Anterior cingulate cortex (tissue), 58 donors: Measurements from ENCODE around the gene FAM131A.

Source experiments
- DNase-seq, 58 donors: peaks; one replicate each; lab custom pipeline; 2025; lab: John Stamatoyannopoulos, UW

The FAM131A gene, protein sequence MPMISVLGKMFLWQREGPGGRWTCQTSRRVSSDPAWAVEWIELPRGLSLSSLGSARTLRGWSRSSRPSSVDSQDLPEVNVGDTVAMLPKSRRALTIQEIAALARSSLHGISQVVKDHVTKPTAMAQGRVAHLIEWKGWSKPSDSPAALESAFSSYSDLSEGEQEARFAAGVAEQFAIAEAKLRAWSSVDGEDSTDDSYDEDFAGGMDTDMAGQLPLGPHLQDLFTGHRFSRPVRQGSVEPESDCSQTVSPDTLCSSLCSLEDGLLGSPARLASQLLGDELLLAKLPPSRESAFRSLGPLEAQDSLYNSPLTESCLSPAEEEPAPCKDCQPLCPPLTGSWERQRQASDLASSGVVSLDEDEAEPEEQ

DNA sequence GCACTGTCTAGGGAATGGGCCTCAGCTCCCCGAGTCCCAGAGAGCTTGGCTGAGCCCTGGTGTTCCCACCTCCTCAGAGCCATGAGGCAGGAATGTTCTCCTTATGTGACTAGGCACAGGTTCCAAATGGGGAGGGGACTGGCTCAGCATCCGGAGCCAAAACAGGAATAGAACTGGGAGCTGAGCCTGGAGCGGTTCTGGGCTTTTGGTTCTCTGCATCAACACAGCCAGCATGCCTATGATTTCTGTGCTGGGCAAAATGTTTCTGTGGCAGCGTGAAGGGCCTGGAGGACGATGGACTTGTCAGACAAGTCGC lies at the start of gene FAM131A:
TSS of gene FAM131A (plus strand) at position 202 of the 316 bp plus-strand sequence. CDS start at position 233, 31 bp downstream.
- DNase-seq = peak in 54 of 58 donors; percentile 24 to 89 (median 69)

DNA sequence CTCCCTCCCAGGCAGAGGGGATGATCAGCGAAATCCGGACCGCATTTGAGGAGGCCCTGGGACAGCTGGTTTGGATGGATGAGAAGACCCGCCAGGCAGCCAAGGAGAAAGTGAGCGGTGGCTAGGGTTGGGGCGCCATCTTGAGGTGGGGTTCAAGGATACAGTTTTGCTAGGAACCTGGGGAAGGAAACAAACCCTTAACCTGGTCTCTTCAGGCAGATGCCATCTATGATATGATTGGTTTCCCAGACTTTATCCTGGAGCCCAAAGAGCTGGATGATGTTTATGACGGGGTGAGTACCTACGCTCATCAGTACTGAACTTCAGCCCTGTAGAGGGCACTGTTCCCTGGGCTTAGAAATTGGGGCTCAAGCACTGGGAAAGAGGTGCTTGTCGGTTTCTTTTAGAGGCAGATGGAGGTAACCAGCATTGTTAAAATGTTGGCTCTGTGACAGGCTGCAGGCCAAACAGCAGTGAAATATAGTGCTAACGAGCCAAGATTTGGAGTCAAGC lies 47.9 kb upstream of the FAM131A start:
- DNase-seq = peak in 34 of 58 donors; percentile 2 to 51 (median 16)

DNA sequence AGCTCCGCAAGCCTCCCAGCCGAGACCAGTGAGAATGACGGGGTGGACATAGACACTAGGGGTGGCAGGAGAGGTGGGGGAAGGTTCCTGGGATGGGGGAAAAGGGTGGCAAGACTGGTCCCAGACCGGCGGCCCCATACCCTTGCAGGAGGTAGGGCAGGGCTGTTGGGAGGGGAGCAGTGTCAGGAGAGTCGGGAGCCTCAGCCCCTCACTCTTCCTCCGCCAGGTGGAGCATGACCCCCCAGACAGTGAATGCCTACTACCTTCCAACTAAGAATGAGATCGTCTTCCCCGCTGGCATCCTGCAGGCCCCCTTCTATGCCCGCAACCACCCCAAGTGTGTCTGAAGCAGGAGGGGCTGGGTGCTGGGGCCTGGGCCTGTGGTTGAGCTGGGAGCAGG lies 47.1 kb upstream of the FAM131A start:
- no peak for DNase-seq

DNA sequence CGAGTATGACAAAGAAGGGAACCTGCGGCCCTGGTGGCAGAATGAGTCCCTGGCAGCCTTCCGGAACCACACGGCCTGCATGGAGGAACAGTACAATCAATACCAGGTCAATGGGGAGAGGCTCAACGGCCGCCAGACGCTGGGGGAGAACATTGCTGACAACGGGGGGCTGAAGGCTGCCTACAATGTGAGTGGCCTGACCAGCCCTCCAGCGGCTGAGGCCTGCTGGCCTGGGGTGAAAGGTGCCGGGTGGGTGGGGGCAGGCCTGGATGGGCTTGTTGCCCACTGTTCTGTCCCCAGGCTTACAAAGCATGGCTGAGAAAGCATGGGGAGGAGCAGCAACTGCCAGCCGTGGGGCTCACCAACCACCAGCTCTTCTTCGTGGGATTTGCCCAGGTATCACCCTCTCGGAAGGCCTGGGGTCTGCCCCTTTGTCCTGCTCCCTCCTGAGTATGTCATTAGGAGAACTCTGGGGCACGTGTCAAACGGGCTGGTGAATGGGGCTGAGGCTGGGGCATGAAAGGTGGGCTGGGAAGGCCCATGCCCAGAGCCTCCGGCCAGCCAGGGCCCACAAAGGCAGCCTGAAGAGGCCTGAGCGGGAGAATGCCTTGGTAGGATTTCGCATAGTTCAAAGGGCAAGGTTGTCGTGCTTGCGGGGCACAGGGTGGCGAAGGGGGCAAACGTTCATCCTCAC lies 46.2 kb upstream of the FAM131A start:
- DNase-seq = no peak

DNA sequence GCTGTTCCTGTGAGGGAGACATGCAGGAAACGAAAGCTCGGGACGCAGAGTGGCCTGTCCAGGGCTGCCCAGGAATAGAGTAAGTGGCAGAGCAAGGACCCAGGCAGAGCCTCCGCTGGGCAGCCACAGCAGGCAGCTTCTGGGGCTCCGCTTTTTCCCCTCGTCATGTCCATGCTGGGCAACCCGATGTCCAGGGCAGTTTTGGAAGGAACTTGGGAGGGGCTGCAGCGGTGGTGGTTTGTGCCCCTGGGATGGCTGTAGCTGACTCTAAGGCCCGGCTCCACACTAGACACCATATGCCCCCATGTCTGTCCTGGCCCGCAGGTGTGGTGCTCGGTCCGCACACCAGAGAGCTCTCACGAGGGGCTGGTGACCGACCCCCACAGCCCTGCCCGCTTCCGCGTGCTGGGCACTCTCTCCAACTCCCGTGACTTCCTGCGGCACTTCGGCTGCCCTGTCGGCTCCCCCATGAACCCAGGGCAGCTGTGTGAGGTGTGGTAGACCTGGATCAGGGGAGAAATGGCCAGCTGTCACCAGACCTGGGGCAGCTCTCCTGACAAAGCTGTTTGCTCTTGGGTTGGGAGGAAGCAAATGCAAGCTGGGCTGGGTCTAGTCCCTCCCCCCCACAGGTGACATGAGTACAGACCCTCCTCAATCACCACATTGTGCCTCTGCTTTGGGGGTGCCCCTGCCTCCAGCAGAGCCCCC lies 45.5 kb upstream of the FAM131A start:
- no peak for DNase-seq

DNA sequence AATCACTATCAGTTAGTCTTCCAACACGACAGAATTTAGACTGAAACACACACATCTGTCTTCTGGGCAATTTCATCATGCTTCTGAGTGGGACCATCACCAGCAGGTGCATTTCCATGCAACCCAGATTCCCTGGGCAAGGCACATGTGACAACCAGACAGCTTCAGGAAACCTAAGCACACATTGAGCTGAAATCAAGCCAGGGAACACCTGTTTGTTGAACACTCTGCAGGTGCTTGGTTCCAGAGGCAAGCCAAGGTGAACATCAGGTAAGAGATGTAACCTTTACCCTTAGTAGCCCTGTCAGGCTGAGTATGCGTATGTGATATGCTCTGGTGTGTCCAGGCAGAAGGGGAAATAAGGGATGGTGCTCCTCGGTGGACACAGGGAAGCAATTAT lies 41.6 kb upstream of the FAM131A start:
- no peak for DNase-seq

DNA sequence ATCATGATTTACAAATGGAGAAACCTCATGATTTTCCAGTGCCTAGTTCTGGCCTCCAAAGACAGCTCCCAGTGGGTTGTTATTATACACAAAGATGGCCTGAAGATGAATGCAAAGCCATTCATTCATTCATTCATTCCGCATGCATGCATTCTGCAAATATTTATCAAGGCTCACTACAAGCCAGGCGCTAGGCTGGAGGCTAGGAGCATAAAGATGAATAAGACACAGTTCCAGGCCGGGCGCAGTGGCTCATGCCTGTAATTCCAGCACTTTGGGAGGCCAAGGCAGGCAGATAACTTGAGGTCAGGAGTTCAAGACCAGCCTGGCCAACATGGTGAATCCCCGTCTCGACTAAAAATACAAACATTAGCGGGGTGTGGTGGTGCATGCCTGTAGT lies 40.8 kb upstream of the FAM131A start:
- no peak for DNase-seq

DNA sequence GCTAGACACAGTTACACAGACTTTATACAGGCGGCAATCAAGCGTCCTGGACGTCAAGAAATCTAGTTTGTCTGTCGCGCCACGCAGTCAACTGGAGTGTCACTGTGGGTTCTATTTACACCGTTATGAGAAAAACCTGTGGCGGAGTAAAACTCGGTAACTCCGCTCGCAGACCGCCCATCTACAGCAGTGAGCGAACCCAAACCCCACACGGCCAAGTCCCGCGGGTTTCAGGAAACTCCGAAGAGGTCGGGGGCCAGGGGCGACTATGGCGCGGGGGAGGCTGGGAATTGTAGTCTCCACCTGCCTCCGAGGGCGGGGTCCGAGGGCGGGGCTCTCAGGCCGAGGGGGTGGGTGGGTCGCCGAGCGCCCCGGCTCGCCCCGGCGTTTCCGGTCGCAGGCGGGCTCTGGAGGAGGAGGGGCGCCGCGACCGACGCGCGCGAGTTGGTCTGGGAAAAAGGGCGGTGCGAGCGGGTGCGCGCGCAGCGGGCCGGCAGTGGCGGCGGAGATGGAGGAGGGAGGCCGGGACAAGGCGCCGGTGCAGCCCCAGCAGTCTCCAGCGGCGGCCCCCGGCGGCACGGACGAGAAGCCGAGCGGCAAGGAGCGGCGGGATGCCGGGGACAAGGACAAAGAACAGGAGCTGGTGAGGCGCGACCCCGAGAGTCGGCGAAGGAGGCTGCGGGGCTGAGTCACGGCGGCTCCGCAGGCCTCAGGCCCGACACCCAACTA lies 38.5 kb upstream of the FAM131A start, which contains the start of gene PSMD2:
TSS of gene PSMD2 (plus strand) at position 483 of the 729 bp plus-strand sequence. CDS start at position 509, 26 bp downstream.
- DNase-seq = peak; percentile 73 to 99 (median 96)

DNA sequence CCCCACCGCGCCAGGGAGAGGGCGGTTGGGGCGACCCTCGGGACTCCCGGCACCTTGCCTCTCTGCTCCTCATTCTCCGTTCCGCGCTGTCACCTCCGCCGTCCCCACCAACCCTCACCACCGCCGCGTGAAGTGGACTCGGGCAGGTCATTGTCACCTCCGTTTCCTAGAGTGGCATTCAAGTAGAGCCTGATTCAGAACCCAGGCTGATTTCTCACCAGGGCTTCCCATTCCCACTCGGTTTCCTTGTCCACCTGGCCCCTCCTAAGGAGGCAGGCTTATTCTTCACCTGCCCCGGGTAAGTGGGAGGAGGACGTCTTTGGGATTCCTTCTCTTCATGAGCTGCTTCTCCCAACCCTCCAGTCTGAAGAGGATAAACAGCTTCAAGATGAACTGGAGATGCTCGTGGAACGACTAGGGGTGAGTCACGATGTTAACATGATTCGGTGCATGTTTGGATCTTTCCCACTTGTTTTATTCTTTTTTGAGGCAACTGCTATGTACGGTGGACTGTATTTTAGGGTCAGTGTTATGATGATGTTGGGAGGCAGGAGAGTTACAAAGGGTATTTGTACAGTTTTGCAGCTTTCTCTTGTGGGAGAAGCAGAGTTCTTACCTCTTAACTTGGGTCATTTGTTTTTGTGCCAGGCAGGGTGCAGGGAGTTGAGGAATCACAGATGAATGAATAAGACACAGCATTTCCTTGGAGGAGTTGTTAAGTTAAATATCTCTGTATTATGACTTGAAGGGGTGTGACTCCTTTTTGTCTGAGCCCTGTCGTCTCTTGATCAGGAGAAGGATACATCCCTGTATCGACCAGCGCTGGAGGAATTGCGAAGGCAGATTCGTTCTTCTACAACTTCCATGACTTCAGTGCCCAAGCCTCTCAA lies 37.7 kb upstream of the FAM131A start:
- peak in 1 of 58 donors; percentile 53 for DNase-seq

DNA sequence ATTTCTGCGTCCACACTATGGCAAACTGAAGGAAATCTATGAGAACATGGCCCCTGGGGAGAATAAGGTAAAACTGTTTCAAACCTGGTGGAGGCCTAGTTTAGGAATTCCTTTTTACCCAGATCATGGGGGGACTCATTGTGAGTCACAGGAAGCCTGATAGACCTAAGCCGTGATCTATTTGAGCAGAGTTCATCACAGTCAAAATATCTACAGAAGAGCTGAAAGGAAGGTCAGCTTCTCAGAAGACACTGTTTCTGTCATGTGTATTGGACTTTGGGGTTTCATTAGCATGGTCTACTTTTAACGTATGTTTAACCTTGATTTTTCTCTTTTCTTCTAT lies 37.1 kb upstream of the FAM131A start:
- no peak for DNase-seq

DNA sequence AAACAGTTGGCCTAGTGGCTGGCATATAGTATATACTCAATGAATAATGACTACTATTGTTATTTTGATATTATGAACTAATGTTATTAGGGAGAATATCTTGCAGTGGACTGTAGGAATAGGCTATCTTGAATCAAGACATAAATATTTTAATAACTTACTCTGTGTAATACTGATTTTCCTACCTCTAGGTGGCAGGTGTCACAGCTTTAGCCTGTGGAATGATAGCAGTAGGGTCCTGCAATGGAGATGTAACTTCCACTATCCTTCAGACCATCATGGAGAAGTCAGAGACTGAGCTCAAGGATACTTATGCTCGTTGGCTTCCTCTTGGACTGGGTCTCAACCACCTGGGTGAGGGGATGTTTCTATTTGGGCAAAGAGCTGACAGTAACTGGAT lies 31.8 kb upstream of the FAM131A start:
- DNase-seq = no peak

DNA sequence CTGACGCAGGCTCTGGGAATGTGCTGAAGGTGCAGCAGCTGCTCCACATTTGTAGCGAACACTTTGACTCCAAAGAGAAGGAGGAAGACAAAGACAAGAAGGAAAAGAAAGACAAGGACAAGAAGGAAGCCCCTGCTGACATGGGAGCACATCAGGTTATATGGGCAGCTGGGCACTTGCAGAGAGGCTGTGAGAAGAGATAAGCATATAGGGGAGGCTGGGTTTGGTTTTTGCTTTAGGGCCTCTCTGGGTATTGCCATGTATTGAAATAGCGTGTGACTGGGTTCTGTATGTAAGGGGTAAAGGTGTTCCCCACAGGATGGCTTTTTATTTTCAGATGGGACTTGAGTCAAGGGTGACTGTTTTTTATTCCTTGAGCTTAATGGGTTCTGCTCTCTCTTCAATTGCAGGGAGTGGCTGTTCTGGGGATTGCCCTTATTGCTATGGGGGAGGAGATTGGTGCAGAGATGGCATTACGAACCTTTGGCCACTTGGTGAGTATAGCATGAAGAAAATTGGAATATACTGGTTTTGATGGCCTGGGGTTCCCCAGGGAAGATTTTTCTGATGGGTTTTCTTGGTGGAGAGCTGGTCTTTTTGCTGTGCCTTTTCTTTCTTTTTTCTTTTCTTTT lies 30.9 kb upstream of the FAM131A start:
- no peak for DNase-seq

DNA sequence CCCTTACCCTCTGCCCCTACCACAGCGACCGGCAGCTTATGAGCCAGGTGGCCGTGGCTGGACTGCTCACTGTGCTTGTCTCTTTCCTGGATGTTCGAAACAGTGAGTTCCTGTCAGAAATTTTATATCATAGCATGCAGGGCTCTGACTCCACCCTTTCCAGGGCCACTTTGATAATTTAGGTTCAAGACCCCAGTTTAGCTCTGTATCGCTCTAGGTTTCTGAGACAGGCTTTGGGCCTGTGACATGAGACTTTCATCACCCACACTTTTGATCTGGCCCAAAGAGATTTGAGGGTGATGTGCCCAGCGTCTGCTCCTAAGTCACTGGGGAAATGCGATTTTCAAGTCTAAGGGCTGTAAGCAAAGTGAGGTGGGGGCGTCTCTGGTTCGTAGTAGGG lies 29.5 kb upstream of the FAM131A start:
- no peak for DNase-seq

DNA sequence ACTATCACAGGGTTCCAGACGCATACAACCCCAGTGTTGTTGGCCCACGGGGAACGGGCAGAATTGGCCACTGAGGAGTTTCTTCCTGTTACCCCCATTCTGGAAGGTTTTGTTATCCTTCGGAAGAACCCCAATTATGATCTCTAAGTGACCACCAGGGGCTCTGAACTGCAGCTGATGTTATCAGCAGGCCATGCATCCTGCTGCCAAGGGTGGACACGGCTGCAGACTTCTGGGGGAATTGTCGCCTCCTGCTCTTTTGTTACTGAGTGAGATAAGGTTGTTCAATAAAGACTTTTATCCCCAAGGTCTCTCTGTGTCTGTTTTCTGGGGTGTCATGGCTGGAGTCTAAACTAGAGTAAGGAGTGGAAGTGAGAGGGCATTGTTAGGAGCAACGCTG lies 28.7 kb upstream of the FAM131A start:
- DNase-seq = no peak

DNA sequence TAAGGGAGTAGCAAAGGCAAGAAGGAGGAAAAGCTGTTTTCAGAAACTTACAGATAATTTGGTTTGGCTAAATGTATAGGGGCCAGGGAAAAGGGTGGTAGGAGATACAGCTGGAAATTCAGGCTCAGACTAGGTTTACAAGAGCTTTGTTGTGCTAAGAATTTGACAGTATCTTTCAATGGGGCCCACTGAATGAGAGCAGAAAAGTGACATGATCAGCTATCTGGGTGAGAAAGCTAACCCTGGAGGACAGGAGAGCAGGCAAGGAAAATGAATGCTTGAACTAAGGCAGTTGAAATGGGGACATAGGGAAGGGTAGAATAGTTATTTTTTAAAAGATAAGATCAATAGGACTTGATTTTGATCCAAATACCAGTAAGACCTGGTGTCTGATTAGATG lies 25.8 kb upstream of the FAM131A start:
- DNase-seq = no peak

DNA sequence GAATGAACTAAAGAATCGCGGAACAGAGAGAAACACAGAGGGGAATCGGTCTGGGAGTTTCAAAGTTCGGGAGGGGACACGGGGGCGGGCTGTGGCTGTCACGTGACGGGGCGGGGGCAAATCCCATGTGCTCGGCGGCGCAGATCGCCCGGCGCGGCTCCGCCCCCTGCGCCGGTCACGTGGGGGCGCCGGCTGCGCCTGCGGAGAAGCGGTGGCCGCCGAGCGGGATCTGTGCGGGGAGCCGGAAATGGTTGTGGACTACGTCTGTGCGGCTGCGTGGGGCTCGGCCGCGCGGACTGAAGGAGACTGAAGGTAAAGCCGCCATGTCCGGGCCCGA lies 23.1 kb upstream of the FAM131A start, which contains the start of gene EIF4G1:
TSS of gene EIF4G1 (plus strand) at position 244 of the 337 bp plus-strand sequence. CDS start 1,191 bp downstream, outside the sequence.
- peak; percentile 47 to 95 (median 91) for DNase-seq

DNA sequence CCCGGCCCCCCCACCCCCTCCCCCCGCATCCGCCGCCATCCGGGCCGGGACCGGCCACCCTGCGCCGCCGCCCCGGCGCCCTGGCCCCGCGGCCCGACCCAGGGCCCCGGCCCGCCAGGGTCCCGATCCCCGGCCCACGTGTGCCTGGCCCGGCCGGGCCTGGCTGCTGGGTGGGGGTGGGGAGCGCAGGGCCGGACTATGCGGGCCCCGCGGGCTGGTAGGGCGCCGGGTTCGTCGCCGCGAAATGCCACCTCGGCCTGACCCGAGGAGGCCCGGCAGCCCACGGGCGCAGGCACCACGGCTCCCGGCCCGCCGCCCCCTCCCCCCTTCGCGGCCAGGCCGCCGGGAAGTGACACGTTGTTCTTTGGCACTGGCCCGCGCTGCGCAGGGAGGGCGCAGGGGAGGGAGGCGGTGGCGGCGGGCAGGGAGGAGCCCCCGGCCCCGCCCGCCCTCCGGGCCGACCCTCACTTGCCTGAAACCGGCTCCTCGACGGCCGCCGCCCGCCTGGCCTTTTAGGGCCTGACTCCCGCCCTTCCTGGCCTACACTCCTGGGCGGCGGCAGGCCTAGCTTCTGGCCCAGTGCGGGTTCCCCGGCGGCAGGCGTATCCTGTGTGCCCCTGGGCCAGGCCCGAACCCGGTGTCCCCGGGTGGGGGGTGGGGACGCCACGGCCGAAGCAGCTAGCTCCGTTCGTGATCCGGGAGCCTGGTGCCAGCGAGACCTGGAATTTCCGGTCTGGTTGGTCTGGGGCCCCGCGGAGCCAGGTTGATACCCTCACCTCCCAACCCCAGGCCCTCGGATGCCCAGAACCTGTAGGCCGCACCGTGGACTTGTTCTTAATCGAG lies 22.5 kb upstream of the FAM131A start:
- DNase-seq = peak in 49 of 58 donors; percentile 1 to 81 (median 54)

DNA sequence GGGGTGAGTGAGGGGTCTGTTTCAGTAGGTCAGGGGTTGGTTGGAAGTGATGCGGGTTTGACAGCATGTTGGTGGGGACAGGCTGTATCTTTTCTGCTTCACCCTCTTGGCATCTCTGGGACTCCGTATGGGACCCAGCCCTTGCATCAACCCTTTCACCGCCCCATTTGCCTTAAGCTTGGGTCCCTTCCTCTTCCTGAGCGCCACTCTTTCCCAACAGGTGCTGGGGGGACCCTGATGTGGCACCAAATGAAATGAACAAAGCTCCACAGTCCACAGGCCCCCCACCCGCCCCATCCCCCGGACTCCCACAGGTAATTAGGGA lies 21.9 kb upstream of the FAM131A start:
- DNase-seq = peak in 1 of 58 donors; percentile 28
